Measurements from ENCODE around the gene PCNX1. TPM values are rescaled to one million over a fixed set of nuclear protein-coding genes. Genes with fewer than 3 reads are reported as not detected.

The PCNX1 gene
- total RNA-seq, 1 experiment from 2014 or later: 48.0 TPM

- H4K91ac ChIP-seq (ENCODE audit: insufficient read length, low read depth, low read length): no peak overlapping the region
- H3K79me1 ChIP-seq (ENCODE audit: insufficient read depth, low read depth, low read length, poor library complexity, severe bottlenecking): no peaks in the 10 kb centered on the region
- no peak overlapping the region for H3K4me2 ChIP-seq (ENCODE audit: insufficient read depth, insufficient read length, low read length)
- WGBS (ENCODE audit: extremely low coverage, insufficient read length, low lambda C conversion rate): no CpG with 5 or more reads among the region's 7 CpGs
- no peak overlapping the region for H2BK5ac ChIP-seq (ENCODE audit: insufficient read length, low read length)
- H2AFZ ChIP-seq (ENCODE audit: low read length): no peak overlapping the region
- Mint-ChIP-seq H3K27ac (no peak overlapping the region), H3K9me3 (peaks cover 3% of the 10 kb centered on the region in 2 experiments; a peak in 2 of 5 replicates), H3K4me1 (peaks cover 2 to 5% of the 10 kb centered on the region in 2 experiments; a peak in 1 of 4 replicates), H3K36me3 (ENCODE audit: insufficient read depth in 1 of 3, low read depth in 3 of 3) (peaks cover 0 to 16% (median under 1%) of the 10 kb centered on the region in 3 experiments; a peak in 5 of 7 replicates), H3K27me3 (ENCODE audit: low read depth) (no peaks in the 10 kb centered on the region), H3K4me3 (no peak overlapping the region)
- no peak overlapping the region for H2AK5ac ChIP-seq (ENCODE audit: insufficient read length, low read length)
- no peak overlapping the region for H3K56ac ChIP-seq (ENCODE audit: insufficient read length, low read depth, low read length)
- no peaks in the 10 kb centered on the region for H3K23me2 ChIP-seq (ENCODE audit: insufficient read length, low read depth, low read length, poor library complexity, severe bottlenecking)
- H3K79me2 ChIP-seq (ENCODE audit: insufficient read depth, low read length): no peaks in the 10 kb centered on the region
- TF ChIP-seq CTCF (conservative IDR thresholded peaks at IDR 0.05): no peak
- no peak overlapping the region for H3K4ac ChIP-seq (ENCODE audit: low read depth, low read length)
- H3T11ph ChIP-seq (ENCODE audit: low read length): no peak overlapping the region
- H3K4me1 ChIP-seq (ENCODE audit: insufficient read depth, low read length): no peaks in the 10 kb centered on the region
- H4K8ac ChIP-seq (replicated peaks; ENCODE audit: insufficient read length, low read depth, low read length): no peak overlapping the region
- H3K9ac ChIP-seq (ENCODE audit: extremely low read depth, insufficient read length, low read length): no peak overlapping the region
- no peak overlapping the region for H3K18ac ChIP-seq (ENCODE audit: insufficient read length, low read depth, low read length)
- no peaks in the 10 kb centered on the region for H4K20me1 ChIP-seq (ENCODE audit: control insufficient read depth, insufficient read depth, insufficient read length)
- no peak overlapping the region for H2BK120ac ChIP-seq (ENCODE audit: low read depth, low read length, poor library complexity, severe bottlenecking)
- H3K23ac ChIP-seq (ENCODE audit: insufficient read length, low read depth, low read length): no peak overlapping the region
- H3K27ac ChIP-seq (ENCODE audit: insufficient read length, low read depth, low read length): no peak overlapping the region
- no peak overlapping the region for H2BK20ac ChIP-seq (ENCODE audit: low read depth, low read length, poor library complexity, severe bottlenecking)
- no peaks in the 10 kb centered on the region for H3K9me3 ChIP-seq (ENCODE audit: control insufficient read depth, low read depth, low read length)
- H3K27me3 ChIP-seq (ENCODE audit: insufficient read depth, low read length): no peaks in the 10 kb centered on the region
- no peak overlapping the region for H2BK15ac ChIP-seq (ENCODE audit: low read depth, low read length)
- H3K14ac ChIP-seq (ENCODE audit: insufficient read depth, low read length): no peak overlapping the region
- no peak for DNase-seq
- H2BK12ac ChIP-seq (ENCODE audit: insufficient read length, low read depth, low read length): no peak overlapping the region
- no peak overlapping the region for H4K5ac ChIP-seq (ENCODE audit: insufficient read length, low read depth, low read length)
Measured at GRCh38 chr14:71115821-71116567, 208.7 kb downstream of the PCNX1 start.

All from H9 (cell line).